ENCODE data around the gene RTEL1.
"Not testable (repeated sequence)": the region's sequence is repeated elsewhere in the genome, so short reads cannot be mapped to it uniquely, and the experiment has no call there.

Gene RTEL1

GRCh38 chr20:63657937-63658748, at the start of gene RTEL1:
Gene RTEL1 (plus strand): TSS chr20:63658312. CDS start chr20:63659403, 1,091 bp downstream.
- DNase-seq = peak in 55 of 56 donors; percentile 66 to 98 (median 94)

GRCh38 chr20:63610581-63611435, 47.3 kb upstream of the RTEL1 start:
- no peak for DNase-seq

- no peak for DNase-seq
These were observed 46.5 kb upstream of the RTEL1 start for GRCh38 chr20:63611646-63612045.

GRCh38 chr20:63612276-63612931, 45.7 kb upstream of the RTEL1 start:
- no peak for DNase-seq

GRCh38 chr20:63613863-63614594, 44.1 kb upstream of the RTEL1 start:
- not testable (repeated sequence) for DNase-seq

- no peak for DNase-seq
These were observed 40.8 kb upstream of the RTEL1 start for GRCh38 chr20:63617092-63617875.

GRCh38 chr20:63617876-63618265, 40.2 kb upstream of the RTEL1 start:
- no peak for DNase-seq

- no peak for DNase-seq
These were observed 39.7 kb upstream of the RTEL1 start for GRCh38 chr20:63618291-63618980.

- DNase-seq = no peak
These were observed 39.0 kb upstream of the RTEL1 start for GRCh38 chr20:63619086-63619485.

GRCh38 chr20:63619505-63619904, 38.6 kb upstream of the RTEL1 start:
- DNase-seq = no peak

GRCh38 chr20:63620991-63621390, 37.1 kb upstream of the RTEL1 start:
- no peak for DNase-seq

GRCh38 chr20:63622096-63622495, 36.0 kb upstream of the RTEL1 start:
- DNase-seq = no peak

- DNase-seq = no peak
These were observed 35.4 kb upstream of the RTEL1 start for GRCh38 chr20:63622732-63623131.

GRCh38 chr20:63624486-63624885, 33.6 kb upstream of the RTEL1 start:
- DNase-seq = no peak

- peak in 5 of 56 donors; percentile 8 to 14 (median 9) for DNase-seq
These were observed 32.2 kb upstream of the RTEL1 start for GRCh38 chr20:63625771-63626423.

- DNase-seq = peak in 52 of 56 donors; percentile 40 to 91 (median 82)
These were observed 31.5 kb upstream of the RTEL1 start, which contains the start of gene GMEB2 for GRCh38 chr20:63626424-63627128. Gene GMEB2 (minus strand): TSS chr20:63627101. CDS start chr20:63619397, 7,704 bp downstream.

- peak in 52 of 56 donors; percentile 44 to 93 (median 84) for DNase-seq
These were observed 30.9 kb upstream of the RTEL1 start for GRCh38 chr20:63627129-63627750.
